HG03060 (cell line): ENCODE data around the gene HEATR9.

Experiments used
- ATAC-seq: cut with Tn5 transposase; IDR thresholded peaks from one replicate; pipeline ENCODE4 v1.9.1; 2021; ENCODE audit warnings: low read depth, moderate number of reproducible peaks; ENCODE audit not compliant: unreplicated experiment

HEATR9 gene

DNA sequence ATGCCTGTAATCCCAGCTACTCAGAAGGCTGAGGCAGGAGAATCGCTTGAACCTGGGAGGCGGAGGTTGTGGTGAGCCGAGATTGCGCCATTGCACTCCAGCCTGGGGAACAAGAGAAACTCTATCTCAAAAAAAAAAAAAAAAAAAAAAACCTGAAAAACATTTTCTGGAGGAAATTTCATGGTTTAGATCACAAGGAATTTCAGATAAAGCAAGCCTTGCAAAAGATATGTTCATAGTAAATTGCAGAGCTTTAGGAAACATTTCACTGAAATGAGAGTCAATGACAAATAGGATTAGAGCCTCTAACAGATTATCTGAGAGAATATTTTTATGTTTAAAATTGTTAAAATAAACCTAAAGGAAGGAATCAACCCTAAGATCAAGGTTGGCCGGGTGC is 56.2 kb downstream of the HEATR9 start:
- no peak for ATAC-seq

DNA sequence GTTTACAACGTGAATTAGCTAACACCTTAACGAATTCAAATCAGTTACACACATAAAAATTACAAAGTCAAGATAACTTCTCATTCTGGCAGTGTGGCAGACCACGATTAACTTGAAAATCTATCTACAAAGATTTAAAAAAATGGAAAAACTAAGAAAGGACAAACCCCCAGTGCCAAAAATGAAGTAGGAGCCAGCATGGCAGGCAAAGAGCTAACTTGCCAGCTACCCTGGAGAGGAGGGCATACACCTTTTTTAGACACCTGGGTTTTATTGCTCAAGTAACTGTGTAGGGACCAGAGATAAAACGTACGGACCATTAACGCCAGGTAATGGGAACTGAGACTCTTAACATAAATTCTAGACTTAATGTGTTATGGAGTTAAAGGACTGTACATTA is 56.9 kb downstream of the HEATR9 start:
- ATAC-seq = no peak

DNA sequence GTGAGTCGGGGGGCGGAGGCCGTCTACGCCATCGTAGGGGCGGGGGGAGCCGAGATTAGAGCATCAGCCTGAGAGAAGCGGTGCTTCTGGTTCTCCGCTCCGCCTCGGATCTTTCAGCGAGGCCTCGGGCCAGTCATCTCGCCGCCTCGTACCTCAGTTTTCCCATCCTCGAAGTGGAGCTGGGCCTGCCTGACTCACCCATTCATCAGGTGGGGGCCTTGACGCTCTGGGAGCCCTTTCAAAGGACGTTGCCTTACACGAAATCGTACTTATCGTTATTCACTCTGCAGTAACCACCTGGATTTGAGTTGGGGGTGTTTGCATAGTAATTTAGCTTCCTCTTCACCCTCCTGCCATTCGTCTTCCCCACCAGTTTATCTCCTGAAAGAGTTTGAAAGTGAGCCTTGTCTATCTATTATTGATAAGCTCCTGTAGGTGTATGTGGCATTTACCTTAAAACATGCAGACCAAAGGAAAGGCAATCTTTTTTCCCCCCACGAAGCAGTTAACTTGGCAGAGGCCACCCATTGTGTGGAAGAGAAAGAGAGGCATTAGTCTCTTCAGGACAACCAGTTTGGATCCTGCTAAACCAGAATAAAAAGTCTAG is 58.7 kb downstream of the HEATR9 start:
- ATAC-seq = no peak

DNA sequence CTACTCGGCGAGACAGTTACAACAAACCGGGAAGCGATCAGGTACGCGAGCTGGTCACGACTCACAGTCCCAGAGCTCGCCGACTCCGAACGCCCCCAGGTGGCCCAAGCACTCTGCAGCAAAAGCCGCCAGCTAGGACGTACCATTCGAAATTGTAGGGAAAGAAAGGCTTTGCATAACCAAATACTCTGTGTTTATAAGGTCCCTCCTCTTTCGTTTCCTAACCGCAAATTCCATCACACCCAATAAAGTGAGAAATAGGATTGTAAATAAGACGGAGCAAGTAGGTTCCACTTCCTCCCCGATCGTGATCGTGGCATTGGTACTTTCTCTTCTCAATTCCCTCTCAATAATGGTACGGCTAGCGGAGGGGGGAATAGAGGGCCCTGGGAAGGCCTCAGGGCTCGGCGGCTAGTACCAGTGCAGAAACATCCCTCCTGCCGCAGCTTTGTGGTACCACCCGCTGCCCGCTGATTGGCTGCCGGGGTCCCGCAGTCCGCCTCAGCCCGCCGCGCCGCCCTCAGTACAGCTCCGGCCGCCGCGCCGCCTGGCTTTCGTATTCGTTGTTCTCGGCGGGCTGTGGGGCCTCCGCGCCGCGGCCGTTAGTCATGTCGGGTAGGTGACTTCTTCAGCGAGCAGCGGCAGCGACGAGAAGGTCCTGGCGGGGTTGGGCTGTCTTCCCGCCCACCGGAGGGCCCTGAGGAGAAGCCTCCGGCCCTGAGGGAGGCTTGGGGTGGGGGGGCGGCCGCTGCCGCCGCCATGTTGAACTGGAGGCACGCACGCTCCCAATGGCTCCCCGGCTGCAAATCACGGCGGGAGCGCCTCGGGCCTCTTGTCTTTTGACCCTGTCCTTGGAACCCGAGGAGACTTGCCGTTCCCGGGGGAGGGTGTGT is 59.5 kb downstream of the HEATR9 start, which contains the start of gene TAF15:
Gene TAF15, plus strand, starts transcription at position 523 of the 893 bp plus-strand sequence. Its CDS starts 86 bp downstream, at position 609.
- peak; percentile 86 for ATAC-seq

DNA sequence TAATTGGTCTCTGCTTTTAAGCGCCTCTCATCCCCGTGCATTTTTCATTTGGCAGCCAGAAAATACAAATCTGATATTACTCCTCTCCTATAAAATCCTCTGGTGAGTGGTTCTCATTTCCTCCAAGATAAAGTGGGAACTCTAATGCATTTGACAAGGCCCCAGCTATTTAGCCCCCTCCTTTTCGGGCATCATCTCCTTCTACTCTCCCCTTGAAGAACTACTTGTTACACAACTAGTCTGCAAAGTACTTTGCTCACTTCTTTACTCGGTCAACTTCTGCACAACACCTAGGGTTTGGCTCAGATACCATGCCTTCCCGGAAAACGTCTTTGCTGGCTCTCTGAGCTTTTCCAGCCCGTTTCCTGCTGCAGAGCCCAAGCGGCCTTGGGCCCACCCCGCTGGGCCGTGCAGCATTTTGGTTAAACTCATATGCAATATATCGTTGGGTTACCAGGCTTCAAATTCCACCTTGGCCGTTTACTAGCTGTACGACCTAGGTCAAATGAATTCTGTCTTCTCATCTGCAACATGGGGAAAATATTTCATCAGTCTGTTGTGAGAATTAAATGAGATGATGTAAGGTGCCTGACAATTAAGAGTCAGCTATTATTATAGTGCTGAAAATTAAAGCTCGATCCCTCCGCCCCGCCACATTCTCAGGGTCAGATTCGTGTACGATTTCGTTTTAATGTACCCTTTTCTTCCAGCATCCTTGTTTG is 60.3 kb downstream of the HEATR9 start:
- ATAC-seq = no peak

GRCh38 chr17:35807371-35808144 is 61.1 kb downstream of the HEATR9 start:
- no peak for ATAC-seq
